Endothelial cell of umbilical vein (primary cell): ENCODE measurements around the gene MICB. TPM values are rescaled to one million over a fixed set of nuclear protein-coding genes. Genes with fewer than 3 reads are reported as not detected.

Source experiments
- BruUV-seq: library from RNA; stranded (reverse); fragments of 400-500 nt; replicated peaks from 2 replicates; lab custom pipeline; 2021; lab: Mats Ljungman, UMichigan
- CTCF ChIA-PET: fragments of 300-600, 350-600 bp; sonication (Branson Sonifier 250); formaldehyde crosslinking; loops from one replicate; lab custom pipeline; 2021; ENCODE audit warnings: antibody characterized with exemption, inconsistent platforms; lab: Charles Lee
- POLR2A ChIA-PET: fragments of 300-600, 350-600 bp; sonication (Branson Sonifier 250); formaldehyde crosslinking; loops from one replicate; lab custom pipeline; 2021; ENCODE audit warnings: antibody characterized with exemption, inconsistent platforms; lab: Charles Lee
- DNase-seq: peaks from one replicate; pipeline ENCODE4 v3.0.0-alpha.2; 2011; ENCODE audit warnings: low read depth, low spot score
- FAIRE-seq: peaks from 2 replicates; lab custom pipeline; 2011; peaks lifted over from hg19 to GRCh38; lab: Jason Lieb, UNC
- H2AFZ ChIP-seq: 2 replicates; pipeline ENCODE4 v1.6.0; 2012; ENCODE audit warnings: low read depth, low read length, control low read depth, inconsistent platforms
- H3K27ac ChIP-seq: 2 replicates; pipeline ENCODE4 v1.5.1; 2011; ENCODE audit warnings: low read depth, mild to moderate bottlenecking, control low read depth, low read length, moderate library complexity; ENCODE audit not compliant: insufficient read depth
- H3K27me3 ChIP-seq, 2 experiments: 2 replicates each; pipeline versions ENCODE4 v1.6.0 to v1.6.1; 2011; ENCODE audit warnings: low read length in 2 of 2, mixed read lengths in 1 of 2; ENCODE audit not compliant: control insufficient read depth in 2 of 2, insufficient read depth in 2 of 2
- H3K36me3 ChIP-seq, 2 experiments: 2 replicates in 1 of 2; 3 replicates in 1 of 2; pipeline ENCODE4 v1.5.1; 2011; ENCODE audit warnings: low read length in 2 of 2, mild to moderate bottlenecking in 1 of 2, moderate library complexity in 1 of 2; ENCODE audit not compliant: control insufficient read depth in 2 of 2, insufficient read depth in 2 of 2; ENCODE audit errors: extremely low read depth in 1 of 2
- H3K4me1 ChIP-seq: 3 replicates; pipeline ENCODE4 v1.5.1; 2011; ENCODE audit warnings: mild to moderate bottlenecking, low read length; ENCODE audit not compliant: control insufficient read depth, insufficient read depth; ENCODE audit errors: extremely low read depth
- H3K4me2 ChIP-seq: 2 replicates; pipeline ENCODE4 v1.6.1; 2011; ENCODE audit warnings: low read length, control low read depth, mixed read lengths; ENCODE audit not compliant: insufficient read depth
- H3K4me3 ChIP-seq, 3 experiments: fragments of 200-600 bp in 1 of 3; sonication (generic), shearing (Covaris generic) in 1 of 3; replicated peaks in 1 of 3; 2 replicates each; pipeline ENCODE4 v1.5.1; 2011 to 2016; ENCODE audit warnings: control low read depth in 3 of 3, low read length in 3 of 3, mild to moderate bottlenecking in 2 of 3, inconsistent platforms in 1 of 3, low read depth in 1 of 3, moderate library complexity in 1 of 3; ENCODE audit not compliant: insufficient read depth in 1 of 3
- H3K79me2 ChIP-seq: 2 replicates; pipeline ENCODE4 v1.6.0; 2012; ENCODE audit warnings: low read length, inconsistent platforms; ENCODE audit not compliant: control insufficient read depth, insufficient read depth
- H3K9ac ChIP-seq: replicated peaks from 2 replicates; pipeline ENCODE3; 2011; ENCODE audit warnings: low read length, control low read depth; ENCODE audit not compliant: insufficient read depth; ENCODE audit errors: extremely low read depth
- H3K9me1 ChIP-seq: replicated peaks from 3 replicates; pipeline ENCODE4 v1.6.0; 2011; ENCODE audit warnings: mild to moderate bottlenecking, low read length; ENCODE audit not compliant: control insufficient read depth, insufficient read depth; ENCODE audit errors: extremely low read depth
- H3K9me3 ChIP-seq: replicated peaks from 2 replicates; pipeline ENCODE4 v1.5.1; 2012; ENCODE audit warnings: low read length, inconsistent platforms; ENCODE audit not compliant: control insufficient read depth, insufficient read depth
- H4K20me1 ChIP-seq: replicated peaks from 2 replicates; pipeline ENCODE3; 2011; ENCODE audit warnings: mild to moderate bottlenecking, low read length; ENCODE audit not compliant: control insufficient read depth, insufficient read depth; ENCODE audit errors: extremely low read depth
- CTCF ChIP-seq, 2 donors: IDR thresholded peaks; 1 replicate in 1 of 2; 2 replicates in 1 of 2; pipeline ENCODE4 v1.5.1; 2011; ENCODE audit warnings: low read length in 2 of 2, mild to moderate bottlenecking in 2 of 2, moderate library complexity in 2 of 2, control low read depth in 1 of 2, inconsistent platforms in 1 of 2, low read depth in 1 of 2; ENCODE audit not compliant: insufficient read depth in 1 of 2; ENCODE audit errors: extremely low read depth in 1 of 2
- EZH2 ChIP-seq: IDR thresholded peaks from 2 replicates; pipeline ENCODE4 v1.6.1; 2012; ENCODE audit warnings: borderline replicate concordance, low read depth, mild to moderate bottlenecking, moderate library complexity, low read length, inconsistent platforms; ENCODE audit not compliant: severe bottlenecking
- FOS ChIP-seq: IDR thresholded peaks from 2 replicates; pipeline ENCODE4 v1.6.1; 2011; ENCODE audit warnings: mild to moderate bottlenecking, low read length, moderate library complexity, borderline replicate concordance; ENCODE audit not compliant: insufficient read depth
- JUN ChIP-seq: IDR thresholded peaks from 2 replicates; pipeline ENCODE4 v1.6.1; 2011; ENCODE audit warnings: borderline replicate concordance, low read depth; ENCODE audit not compliant: insufficient read length, insufficient read depth
- MAX ChIP-seq: IDR thresholded peaks from 2 replicates; pipeline ENCODE4 v1.6.1; 2011; ENCODE audit not compliant: insufficient read depth, insufficient read length
- MYC ChIP-seq: IDR thresholded peaks from one replicate; pipeline ENCODE4 v1.6.1; 2011; ENCODE audit warnings: mild to moderate bottlenecking, low read depth, low read length
- POLR2A ChIP-seq: IDR thresholded peaks from 2 replicates; pipeline ENCODE4 v1.6.1; 2012; ENCODE audit warnings: low read depth, mild to moderate bottlenecking, control low read depth, low read length
- POLR2AphosphoS5 ChIP-seq: IDR thresholded peaks from 2 replicates; pipeline ENCODE4 v1.6.1; 2012; ENCODE audit warnings: low read depth, mild to moderate bottlenecking, control low read depth, low read length, moderate library complexity; ENCODE audit not compliant: insufficient read depth
- dilution Hi-C: fragments of 300-500 bp; cut with MboI; formaldehyde crosslinking; loops from one replicate; pipeline ENCODE4 v1.15.0; 2019; ENCODE audit warnings: low sequenced_read_pairs; ENCODE audit not compliant: extremely low pct_ligation_motif_present
- intact Hi-C: fragments of 100-400 bp; cut with micrococcal nuclease; formaldehyde crosslinking; loops from one replicate; pipeline ENCODE4 v1.10.0; 2022
- polyA plus RNA-seq, 4 experiments: library from polyadenylated mRNA; depleted of rRNA in 3 of 4; stranded (reverse) in 3 of 4; unstranded in 1 of 4; fragments of >200 nt; gene quantifications; 2 replicates each; pipeline versions ENCODE4 v1.2.1 to v1.2.3, GENCODE V29; 2011 to 2012; ENCODE audit warnings: missing spikeins in 1 of 4
- total RNA-seq: library from RNA; stranded (reverse); gene quantifications from 2 replicates; pipeline ENCODE4 v1.2.3, GENCODE V29; 2021

The MICB gene
- total and polyA plus RNA-seq, 2 donors (not counting 3 experiments of a cell fraction or from before 2014, with no cell fraction given): 32.8 to 36.3 TPM

GRCh38 chr6:31521835-31522234, 23.9 kb downstream of the MICB start:
- Histone ChIP-seq H3K4me3 (no peak overlapping the region), H4K20me1 (no peaks in the 10 kb centered on the region), H3K9me3 (no peaks in the 10 kb centered on the region), H3K36me3 (no peaks in the 10 kb centered on the region), H3K27me3 (no peaks in the 10 kb centered on the region), H2AFZ (no peak overlapping the region), H3K9me1 (no peaks in the 10 kb centered on the region), H3K4me2 (no peak overlapping the region), H3K4me1 (peaks cover 17% of the 10 kb centered on the region), H3K27ac (no peak overlapping the region), H3K9ac (no peak overlapping the region), H3K79me2 (no peaks in the 10 kb centered on the region)
- TF ChIP-seq CTCF (IDR thresholded peaks at IDR 0.05; ENCODE audit: extremely low read depth in 1 of 2, insufficient read depth in 1 of 2, low read depth in 1 of 2, low read length in 2 of 2) (no peak), MYC (no peak), POLR2AphosphoS5 (no peak), EZH2 (no peak), MAX (no peak)
- FAIRE-seq: no peak
- no peak for DNase-seq
- dilution Hi-C loops: no loop called here
- intact Hi-C loops: no loop called here
- no TSS peak for BruUV-seq
- CTCF ChIA-PET: no interaction called here
- POLR2A ChIA-PET: no interaction called here

- Histone ChIP-seq H3K9me3 (no peaks in the 10 kb centered on the region), H3K27ac (peak overlapping the region; percentile 98), H3K9me1 (no peaks in the 10 kb centered on the region), H3K4me3 (no peak overlapping the region), H3K4me2 (peak overlapping the region; percentile 68), H3K79me2 (no peaks in the 10 kb centered on the region), H2AFZ (peak overlapping the region; percentile 40), H3K36me3 (peaks cover 2 to 6% of the 10 kb centered on the region in 2 experiments), H3K9ac (peak overlapping the region; percentile 62), H3K27me3 (no peaks in the 10 kb centered on the region), H4K20me1 (no peaks in the 10 kb centered on the region), H3K4me1 (peaks cover 24% of the 10 kb centered on the region)
- no peak for DNase-seq
- ChIA-PET CTCF (interaction anchor here (1.1 to 5.4 kb wide), 4 partner anchors 9 to 32 kb away, joined by 3 to 29 read pairs (median 4); no protein-coding TSS in a partner anchor), POLR2A (no interaction called here)
- dilution Hi-C loops (no loop called here), intact Hi-C loops (no loop called here)
- no TSS peak for BruUV-seq
- TF ChIP-seq EZH2 (no peak), POLR2A (no peak), CTCF (IDR thresholded peaks at IDR 0.05; ENCODE audit: extremely low read depth in 1 of 2, insufficient read depth in 1 of 2, low read depth in 1 of 2, low read length in 2 of 2) (no peak), JUN (peak; percentile 29), FOS (peak; percentile 9)
- FAIRE-seq: no peak
These were observed 27.6 kb downstream of the MICB start for GRCh38 chr6:31525553-31525931.
